HG03558 (cell line): Measurements from ENCODE around the gene NODAL.

Experiments
- ATAC-seq: cut with Tn5 transposase; IDR thresholded peaks from one replicate; pipeline ENCODE4 v1.9.1; 2021; ENCODE audit warnings: moderate number of reproducible peaks; ENCODE audit not compliant: unreplicated experiment; ENCODE audit errors: extremely low read depth

Gene NODAL

DNA sequence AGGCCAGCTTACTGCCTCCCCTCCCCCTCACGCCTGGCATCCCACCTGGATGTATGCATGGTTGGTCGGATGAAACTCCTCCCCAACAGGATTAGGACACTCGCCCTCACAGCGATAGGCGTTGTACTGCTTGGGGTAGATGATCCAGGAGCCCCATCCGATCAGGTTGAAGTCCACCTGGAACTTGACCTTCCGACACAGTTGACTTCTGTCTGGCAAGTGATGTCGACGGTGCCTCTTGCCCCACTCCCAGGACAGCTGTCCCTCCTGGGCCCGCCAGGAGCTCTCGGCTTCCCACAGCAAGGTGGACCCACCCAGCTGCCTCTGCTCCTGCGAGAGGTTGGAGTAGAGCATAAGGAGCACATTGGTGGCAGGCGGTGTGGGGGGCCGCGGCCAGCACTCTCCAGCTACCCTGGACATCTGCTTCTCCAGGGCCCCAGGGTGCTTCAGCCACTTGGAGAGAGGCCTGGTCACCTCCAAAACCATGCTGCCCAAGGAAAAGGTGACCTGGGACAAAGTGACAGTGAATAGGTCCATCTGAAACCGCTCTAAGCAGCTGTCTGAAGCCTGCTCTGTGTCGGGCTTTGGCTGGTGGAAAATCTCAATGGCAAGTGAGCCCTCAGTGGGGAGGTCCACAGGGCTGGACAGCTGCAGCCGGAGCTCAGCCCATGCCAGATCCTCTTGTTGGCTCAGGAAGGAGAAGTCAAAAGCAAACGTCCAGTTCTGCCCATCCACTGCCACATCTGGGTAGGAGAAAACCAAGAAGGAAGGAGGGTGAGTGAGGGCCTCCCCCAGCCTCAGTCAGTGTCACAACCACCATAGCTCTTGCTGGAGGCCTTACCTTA, 6.0 kb downstream of the NODAL start:
- no peak for ATAC-seq

DNA sequence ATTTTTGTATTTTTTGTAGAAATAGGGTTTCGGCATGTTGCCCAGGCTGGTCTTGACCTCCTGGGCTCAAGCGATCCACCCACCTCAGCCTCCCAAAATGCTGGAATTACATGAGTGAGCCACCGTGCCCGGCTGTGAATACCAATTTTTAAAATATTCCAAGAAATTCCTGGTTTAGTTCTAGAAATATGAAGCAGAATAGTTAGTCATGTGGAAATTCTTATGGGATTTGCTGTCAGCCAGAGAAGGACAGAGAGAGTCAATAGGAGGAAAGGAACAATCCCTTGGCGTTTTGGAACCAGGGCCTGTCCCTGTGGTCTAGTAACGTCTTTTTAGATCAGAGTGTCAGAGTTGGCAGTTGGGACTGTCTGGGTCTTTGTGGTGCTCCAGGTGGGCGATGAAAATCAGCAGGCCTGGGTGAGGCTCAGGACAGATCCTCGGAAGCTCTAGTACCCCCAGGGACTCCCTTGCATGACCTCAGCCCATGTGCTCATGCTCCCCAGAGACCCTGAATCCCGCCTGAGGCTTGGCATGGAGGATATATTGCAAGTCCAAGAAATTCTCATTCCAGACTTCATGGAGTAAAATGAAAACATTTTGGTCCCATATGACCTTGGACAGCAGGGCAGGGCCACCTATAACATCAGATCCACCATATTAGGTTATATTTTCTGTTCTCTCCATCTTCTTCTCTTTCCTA, 7.8 kb downstream of the NODAL start:
- ATAC-seq: no peak

DNA sequence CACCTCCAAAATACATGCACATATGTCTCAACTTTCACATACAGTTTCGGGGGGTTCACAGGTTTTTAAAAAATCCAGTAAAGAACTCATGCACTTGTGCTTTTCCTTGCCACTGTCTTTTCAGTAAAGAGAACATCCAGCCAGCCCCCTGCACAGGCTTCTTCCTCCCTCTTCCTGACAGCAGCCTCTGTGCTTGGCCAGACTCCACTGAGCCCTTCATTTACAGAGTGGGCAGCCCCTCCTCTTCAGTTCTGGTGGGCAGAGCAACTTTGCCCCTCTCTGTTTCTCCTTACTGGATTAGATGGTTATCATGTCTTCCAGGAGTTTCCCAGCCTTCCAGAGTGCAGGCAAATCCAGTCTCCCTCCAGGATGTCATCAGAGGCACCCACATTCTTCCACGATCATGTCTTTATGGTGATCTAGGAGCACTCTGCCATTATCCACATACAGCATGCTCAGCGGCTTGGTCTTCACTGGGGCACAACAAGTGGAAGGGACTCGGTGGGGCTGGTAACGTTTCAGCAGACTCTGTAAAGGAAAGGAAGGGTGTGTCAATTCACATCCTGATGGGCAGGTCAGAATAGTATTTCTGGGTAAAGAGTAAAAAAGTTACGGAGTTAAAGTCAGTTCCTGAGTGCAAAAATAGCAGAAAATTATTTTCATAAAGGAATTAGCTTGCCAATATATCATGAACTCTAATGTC, 8.8 kb downstream of the NODAL start:
- ATAC-seq: no peak

GRCh38 chr10:70432101-70432500, 9.4 kb downstream of the NODAL start:
- ATAC-seq: no peak

- ATAC-seq: no peak
Measured at GRCh38 chr10:70430493-70431445, 10.7 kb downstream of the NODAL start.

GRCh38 chr10:70426823-70427222, 14.7 kb downstream of the NODAL start:
- ATAC-seq: no peak

DNA sequence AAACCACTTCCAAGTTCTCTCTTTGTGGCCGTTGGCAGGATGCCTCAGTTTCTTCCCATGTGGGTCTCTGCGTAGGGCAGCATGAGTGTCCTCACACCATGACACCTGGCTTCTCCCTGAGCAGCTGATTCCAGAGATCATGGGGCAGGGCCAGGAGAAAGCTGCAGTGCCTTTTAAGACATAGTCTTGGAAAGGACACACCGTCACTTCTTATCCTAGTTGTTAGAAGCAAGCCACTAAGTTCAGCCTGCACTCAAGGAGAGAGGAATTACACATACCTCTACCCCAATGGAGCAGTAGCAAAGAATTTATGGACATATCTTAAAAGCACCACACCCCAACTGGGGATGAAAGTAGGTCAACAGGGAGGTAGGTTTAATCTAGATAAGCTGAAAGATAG, 16.4 kb downstream of the NODAL start:
- no peak for ATAC-seq

DNA sequence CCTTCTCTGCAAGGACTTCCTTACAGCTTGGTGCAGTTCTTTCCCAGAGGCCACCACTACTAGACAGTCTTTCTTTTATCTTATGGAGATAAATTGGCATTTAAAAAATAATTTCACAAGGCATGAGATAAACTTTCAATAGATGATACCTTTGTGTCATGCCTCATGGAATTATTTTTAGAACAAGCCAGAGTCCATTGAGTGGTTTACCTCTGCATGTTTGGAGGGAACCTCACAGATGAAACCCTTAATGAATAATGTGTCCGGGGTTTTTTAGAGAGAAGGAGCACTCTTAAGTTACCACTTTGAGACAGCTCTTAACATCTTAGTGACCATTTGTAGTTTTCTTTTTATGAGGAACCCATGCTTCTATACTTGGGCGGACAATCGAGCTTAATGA, 17.2 kb downstream of the NODAL start:
- ATAC-seq: no peak

GRCh38 chr10:70418713-70419112, 22.8 kb downstream of the NODAL start:
- no peak for ATAC-seq

- ATAC-seq: no peak
Measured at GRCh38 chr10:70418229-70418628, 23.3 kb downstream of the NODAL start.

- no peak for ATAC-seq
Measured at GRCh38 chr10:70417568-70417967, 23.9 kb downstream of the NODAL start.

- no peak for ATAC-seq
Measured at GRCh38 chr10:70412356-70412755, 29.1 kb downstream of the NODAL start.

- ATAC-seq: no peak
Measured at GRCh38 chr10:70410608-70411007, 30.9 kb downstream of the NODAL start.

DNA sequence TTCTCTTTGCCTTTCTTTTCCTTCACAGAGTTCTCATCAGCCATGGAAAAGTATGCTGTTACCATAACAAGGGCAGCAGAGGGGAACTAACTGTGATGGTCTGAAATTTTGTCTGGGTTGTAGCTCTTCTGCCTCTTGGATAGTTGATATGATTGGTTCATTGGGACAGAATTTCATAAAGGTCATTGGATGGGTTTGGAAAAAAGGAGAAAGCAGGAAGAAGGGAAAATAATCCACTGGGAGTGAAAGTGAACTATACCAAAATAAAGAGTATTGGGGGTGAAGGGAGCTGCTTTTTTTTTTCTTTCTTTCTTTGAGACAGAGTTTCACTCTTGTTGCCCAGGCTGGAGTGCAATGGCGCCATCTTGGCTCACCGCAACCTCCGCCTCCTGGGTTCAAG, 31.7 kb downstream of the NODAL start:
- no peak for ATAC-seq

DNA sequence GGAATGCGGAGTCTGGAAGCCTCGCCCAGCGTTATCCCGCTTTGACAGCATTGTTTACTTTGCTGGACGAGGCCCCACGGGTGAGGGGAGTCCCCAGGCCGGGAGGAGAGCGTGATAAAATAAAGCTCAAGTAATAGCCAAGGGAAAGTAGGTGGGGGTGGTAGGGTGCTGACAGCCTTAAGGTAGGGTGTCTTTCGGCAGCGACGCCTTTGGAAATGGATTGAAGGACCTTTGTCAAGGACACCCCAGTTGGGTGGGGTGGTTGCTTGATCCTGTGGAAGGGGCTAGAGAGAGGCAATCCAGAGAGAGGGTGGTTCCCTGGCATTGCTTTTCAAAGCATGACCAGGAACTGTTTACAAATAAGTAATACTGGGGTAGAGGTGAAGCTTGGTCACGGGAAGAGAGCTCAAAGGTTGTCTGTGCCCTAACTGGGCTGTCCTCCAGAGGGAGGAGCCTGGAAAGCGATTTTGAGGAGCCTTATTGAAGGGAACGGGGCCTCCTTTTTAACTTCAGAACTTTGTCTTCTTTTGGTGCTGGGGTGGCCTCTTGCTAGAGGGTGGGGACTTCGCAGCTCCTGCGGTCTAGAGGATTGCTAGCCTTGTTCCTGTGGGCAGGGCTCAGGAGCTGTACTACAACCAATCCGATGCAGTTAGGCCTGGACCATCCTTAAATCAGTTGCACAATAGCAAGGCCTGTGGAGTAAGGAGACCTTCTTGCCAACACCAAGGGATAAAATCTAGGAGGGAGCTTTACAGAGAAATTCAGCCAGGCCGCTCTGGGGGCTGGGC, 36.2 kb downstream of the NODAL start:
- no peak for ATAC-seq

- no peak for ATAC-seq
Measured at GRCh38 chr10:70404787-70405036, 36.8 kb downstream of the NODAL start.

GRCh38 chr10:70404036-70404786, 37.3 kb downstream of the NODAL start, which contains the start of gene EIF4EBP2:
Gene EIF4EBP2 (plus strand): TSS chr10:70404145. CDS start chr10:70404402, 257 bp downstream.
- peak; percentile 17 for ATAC-seq

GRCh38 chr10:70403483-70404035, 37.9 kb downstream of the NODAL start:
- peak; percentile 35 for ATAC-seq
